Thyroid gland (tissue), 4 donors: ENCODE data around the gene SERPINB1.

ENCODE experiments used
- POLR2A ChIP-seq, 2 donors: fragments of 450-650 bp; IDR thresholded peaks; one replicate each; pipeline ENCODE4 v1.6.1; 2017; ENCODE audit warnings: antibody characterized with exemption in 2 of 2, mild to moderate bottlenecking in 2 of 2, moderate library complexity in 1 of 2
- TF ChIP-seq, protein P1 (sequence below), 6 experiments: fragments of 200-600 bp in 3 of 6; fragments of 450-650 bp in 3 of 6; sonication (generic) in 3 of 6; IDR thresholded peaks; one replicate each; pipeline ENCODE4 v1.5.1; 2016 to 2019; ENCODE audit warnings: antibody characterized with exemption in 6 of 6, mild to moderate bottlenecking in 2 of 6, inconsistent platforms in 1 of 6, moderate library complexity in 1 of 6

DNA sequence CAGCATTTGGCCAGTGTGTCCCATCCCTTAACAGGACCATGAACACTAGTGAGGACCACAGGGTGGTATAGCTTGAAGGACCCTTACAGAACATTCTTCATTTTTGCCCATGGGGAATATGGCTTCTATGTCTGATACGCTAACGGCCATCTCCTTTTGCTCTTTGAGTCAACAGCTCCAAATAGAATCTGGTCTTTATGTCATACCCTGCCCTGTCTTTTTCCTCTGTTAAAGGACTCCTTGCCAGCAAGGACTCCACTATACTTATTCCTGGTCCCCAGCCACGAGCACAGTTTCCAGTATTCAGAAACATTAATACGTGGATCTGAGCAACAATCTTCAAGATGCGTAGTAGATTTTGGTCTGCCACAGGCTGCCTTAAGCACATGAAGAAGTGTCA is 22.5 kb downstream of the SERPINB1 start:
- TF ChIP-seq, protein P1, sequence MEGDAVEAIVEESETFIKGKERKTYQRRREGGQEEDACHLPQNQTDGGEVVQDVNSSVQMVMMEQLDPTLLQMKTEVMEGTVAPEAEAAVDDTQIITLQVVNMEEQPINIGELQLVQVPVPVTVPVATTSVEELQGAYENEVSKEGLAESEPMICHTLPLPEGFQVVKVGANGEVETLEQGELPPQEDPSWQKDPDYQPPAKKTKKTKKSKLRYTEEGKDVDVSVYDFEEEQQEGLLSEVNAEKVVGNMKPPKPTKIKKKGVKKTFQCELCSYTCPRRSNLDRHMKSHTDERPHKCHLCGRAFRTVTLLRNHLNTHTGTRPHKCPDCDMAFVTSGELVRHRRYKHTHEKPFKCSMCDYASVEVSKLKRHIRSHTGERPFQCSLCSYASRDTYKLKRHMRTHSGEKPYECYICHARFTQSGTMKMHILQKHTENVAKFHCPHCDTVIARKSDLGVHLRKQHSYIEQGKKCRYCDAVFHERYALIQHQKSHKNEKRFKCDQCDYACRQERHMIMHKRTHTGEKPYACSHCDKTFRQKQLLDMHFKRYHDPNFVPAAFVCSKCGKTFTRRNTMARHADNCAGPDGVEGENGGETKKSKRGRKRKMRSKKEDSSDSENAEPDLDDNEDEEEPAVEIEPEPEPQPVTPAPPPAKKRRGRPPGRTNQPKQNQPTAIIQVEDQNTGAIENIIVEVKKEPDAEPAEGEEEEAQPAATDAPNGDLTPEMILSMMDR (IDR thresholded peaks at IDR 0.05): no peak
- no peak for TF ChIP-seq POLR2A (IDR thresholded peaks at IDR 0.05)
